ENCODE measurements around the gene MAN1C1.
"Not testable (repeated sequence)": the region's sequence is repeated elsewhere in the genome, so short reads cannot be mapped to it uniquely, and the experiment has no call there.

MAN1C1 gene

DNA sequence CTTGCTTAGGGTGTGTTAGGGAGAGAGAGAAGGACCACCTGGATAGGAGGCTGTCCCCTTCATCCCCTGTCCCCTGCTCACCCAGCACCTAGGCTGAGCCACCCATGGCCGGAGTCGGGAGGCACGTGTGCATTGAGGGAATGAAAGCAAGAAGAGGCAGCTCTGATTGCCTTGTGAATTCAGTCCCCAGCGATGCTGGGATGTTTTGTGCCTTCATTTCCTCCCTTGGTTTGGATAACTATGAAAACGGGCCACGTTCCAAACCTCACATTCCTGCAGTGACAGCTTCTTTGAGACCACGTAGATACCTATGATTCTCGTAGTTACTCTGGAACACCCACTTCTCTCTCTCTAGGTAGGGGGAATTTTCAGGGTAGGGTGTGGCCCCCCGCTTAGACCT, 67.1 kb downstream of the MAN1C1 start:
- DNase-seq = no peak

- DNase-seq = no peak
Observed at GRCh38 chr1:25684216-25684965, 67.8 kb downstream of the MAN1C1 start.

- no peak for DNase-seq
Observed at GRCh38 chr1:25685211-25685750, 68.7 kb downstream of the MAN1C1 start.

DNA sequence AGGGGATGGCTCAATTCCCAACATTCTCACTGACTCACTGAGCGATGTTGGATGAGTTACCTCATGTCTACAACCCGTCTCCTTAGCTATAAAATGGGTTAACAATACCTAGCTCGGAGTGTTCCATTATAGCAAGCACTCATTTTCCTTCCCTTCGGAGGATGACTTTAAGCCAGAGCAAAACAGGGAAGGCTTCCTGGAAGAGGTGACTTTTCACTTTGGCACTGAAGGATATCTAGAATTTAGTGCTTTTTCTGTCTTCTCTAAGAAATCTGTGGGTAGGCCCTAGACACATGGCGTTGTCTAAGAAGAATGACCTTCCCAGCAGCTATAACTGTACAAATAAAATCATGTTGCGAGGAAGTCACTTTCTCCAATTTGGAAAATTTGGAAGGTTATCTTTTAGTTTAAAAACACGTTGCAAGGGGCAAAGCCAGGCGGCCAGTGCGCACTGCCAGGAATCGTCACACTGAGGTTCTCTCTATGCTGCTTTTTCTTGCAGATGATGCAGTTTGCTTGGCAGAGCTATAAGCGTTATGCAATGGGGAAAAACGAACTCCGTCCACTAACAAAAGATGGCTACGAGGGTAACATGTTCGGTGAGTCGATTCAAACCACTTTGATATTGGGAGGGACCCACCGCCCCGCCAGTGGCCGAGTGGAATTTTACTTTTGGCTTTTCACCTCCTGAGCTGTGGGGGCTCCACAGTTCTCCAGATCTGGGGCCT, 69.5 kb downstream of the MAN1C1 start:
- DNase-seq = no peak

DNA sequence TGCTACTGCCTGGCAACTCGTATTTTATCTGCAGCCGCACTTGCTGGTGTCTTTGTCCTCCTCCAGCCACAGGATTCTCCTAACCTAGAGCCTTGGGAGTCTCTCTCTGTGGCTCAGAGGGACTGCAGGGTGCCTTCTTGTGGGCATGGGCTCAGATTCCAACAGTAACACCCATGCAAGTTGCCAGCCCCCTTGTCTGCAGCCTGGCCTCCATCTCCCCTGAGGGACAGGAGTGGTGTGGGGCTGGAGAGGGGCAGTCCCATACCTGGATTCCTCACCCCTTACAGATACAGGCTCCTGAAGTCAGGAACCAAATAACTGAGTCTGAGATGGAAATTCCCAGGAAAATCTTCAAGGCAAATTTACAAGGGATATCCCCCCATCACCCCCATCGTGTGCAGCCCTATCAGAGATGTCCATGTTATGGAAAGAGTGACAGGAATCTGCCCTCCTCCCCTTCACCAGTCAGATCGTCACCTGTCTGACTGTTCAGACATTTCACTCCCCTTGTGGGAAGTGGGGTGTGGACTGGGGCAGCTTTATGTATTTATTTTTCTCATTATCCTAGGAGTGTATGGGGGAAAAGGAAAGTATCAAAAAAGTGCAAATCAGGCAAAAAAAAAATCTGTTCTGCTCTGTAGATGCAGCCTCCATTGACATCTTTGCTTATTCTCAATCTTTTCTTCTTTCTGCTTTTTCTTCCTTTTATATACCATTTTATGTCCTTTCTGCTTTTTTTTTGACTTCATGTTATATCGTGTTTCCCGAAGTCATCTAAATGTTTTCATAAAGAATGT, 70.8 kb downstream of the MAN1C1 start:
- DNase-seq = no peak

DNA sequence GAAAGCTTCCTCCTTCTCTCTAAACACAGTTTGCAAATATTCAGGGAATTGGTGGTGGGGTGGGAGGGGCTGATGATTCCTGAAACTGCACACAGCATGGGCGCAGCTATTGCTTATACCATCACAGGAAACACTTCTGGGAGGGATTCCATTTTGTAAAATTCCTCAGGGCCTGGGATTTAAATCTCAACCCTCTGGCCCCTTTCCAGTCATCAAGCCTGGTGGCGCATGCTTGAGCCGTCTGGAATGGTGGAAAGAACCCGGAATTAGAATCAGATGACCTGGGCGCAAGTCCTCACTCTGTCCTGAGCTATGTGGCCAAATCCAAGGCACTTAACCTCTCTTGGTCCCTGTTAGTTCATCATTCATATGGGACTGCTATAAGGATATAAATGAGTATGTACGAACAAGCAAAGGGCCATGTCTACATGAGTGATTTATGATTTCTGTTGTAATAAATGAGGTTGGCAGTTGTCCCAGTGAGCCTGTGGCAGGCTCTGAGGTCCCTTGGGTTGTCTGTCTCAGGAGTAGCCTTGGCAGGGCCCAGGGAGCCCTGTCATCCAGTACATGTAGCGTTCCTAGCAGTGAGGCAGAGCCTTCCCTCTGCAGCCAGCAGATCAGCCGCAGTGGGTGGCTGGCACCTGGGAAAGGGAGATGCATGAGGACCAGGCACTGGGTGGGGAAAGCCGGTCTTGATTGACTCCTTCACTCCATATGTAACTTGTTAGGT, 72.0 kb downstream of the MAN1C1 start:
- DNase-seq = no peak

DNA sequence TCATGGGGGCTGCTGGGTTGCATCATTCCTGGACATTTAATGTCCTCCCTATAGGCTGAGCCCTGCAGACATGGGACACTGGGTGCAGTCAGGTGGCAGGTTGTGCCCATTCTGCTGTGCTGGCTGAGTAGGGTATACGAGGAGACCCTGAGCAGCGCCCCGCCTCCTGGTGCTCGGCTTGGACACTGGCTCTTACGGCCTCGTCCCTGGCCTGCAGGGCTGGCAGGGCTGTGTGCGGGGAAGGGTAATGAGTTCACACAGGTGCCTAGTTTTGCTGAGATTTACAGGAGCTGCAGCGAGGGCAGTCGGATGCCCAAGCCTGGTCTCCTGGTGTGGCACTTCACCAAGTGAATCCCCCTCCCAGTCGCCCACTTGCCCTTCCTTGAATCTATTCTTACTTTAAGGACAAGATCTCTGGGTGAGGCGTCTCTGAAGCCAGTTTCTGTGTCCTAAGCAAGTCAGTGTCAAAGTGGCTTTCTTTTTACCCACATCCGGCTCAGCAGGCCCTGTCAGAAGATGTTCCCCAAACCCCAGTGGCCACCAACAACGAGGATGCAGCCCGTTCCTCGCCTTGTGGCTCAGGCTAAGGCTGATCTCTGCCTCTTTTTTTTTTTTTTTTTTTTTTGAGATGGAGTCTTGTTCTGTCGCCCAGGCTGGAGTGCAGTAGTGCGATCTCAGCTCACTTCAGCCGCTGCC, 73.2 kb downstream of the MAN1C1 start:
- no peak for DNase-seq

GRCh38 chr1:25690396-25690956, 73.9 kb downstream of the MAN1C1 start:
- DNase-seq = no peak

DNA sequence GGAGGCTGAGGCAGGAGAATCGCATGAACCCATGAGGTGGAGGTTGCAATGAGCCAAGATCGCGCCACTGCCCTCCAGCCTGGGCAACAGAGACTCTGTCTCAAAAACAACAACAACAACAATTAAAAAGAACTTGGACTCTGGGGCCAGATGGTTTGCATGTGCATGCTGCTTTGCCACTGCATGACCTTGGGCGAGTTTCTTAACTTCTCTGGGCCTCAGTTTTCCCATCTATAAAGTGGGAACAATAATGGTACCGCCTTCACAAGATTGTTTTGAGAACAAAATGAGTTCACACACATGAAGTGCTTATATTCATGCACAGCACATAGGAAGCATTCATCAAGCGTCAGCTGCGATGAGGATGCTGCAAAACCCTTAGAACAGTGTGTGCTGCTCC, 74.6 kb downstream of the MAN1C1 start:
- no peak for DNase-seq

DNA sequence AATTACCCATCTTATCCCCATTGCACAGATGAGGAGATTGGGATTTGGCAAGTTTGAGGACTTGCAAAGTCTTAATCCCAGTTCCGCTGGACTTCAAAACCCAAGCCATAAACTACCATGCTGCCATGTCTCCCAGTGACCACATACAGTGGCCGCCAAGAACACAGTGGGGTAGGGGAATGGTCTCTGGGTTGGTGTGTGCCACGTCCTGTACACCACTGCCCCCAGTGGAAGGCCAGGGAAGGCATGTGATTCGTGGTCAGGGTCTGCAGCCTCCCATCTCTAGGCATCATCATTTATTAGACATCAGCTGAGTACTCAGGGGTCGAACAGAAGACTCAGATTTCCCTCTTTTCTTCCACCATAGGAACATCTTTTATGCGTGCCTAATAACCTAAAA, 76.0 kb downstream of the MAN1C1 start:
- peak; percentile 39 for DNase-seq

GRCh38 chr1:25694167-25695007, 77.8 kb downstream of the MAN1C1 start:
- no peak for DNase-seq

GRCh38 chr1:25695090-25695770, 78.6 kb downstream of the MAN1C1 start:
- DNase-seq = no peak

GRCh38 chr1:25695771-25696311, 79.2 kb downstream of the MAN1C1 start:
- DNase-seq = no peak

DNA sequence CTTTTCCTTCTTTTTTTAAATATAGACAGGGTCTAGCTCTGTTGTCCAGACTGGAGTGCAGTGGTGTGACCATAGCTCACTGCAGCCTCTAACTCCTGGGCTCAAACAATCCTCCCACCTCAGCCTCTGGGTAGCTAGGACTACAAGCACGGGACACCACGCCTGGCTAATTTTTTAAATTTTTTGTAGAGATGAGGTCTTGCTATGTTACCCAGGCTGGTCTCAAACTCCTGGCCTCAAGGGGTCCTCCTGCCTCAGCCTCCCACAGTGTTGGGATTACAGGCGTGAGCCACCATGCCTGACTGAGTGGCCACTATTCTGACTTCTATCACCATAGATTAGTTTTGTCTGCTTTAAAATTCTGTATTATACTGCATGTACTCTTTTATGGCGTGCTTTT, 80.1 kb downstream of the MAN1C1 start:
- not testable (repeated sequence) for DNase-seq

GRCh38 chr1:25697435-25698217, 81.0 kb downstream of the MAN1C1 start:
- no peak for DNase-seq

- no peak for DNase-seq
Observed at GRCh38 chr1:25698252-25698651, 81.7 kb downstream of the MAN1C1 start.

DNA sequence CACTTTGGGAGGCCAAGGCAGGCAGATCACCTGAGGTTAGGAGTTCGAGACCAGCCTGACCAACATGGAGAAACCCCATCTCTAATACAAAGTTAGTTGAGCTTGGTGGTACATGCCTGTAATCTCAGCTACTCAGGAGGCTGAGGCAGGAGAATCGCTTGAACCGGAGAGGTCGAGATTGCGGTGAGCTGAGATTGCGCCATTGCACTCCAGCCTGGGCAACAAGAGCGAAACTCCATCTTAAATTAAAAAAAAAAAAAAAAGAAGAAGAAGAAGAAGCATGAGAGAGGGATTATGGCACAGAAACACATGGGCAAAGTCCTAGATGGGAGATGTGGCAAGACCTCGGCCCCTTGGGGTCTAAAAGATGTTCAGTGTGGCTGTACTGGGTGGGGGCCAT, 82.5 kb downstream of the MAN1C1 start:
- DNase-seq = not testable (repeated sequence)

DNA sequence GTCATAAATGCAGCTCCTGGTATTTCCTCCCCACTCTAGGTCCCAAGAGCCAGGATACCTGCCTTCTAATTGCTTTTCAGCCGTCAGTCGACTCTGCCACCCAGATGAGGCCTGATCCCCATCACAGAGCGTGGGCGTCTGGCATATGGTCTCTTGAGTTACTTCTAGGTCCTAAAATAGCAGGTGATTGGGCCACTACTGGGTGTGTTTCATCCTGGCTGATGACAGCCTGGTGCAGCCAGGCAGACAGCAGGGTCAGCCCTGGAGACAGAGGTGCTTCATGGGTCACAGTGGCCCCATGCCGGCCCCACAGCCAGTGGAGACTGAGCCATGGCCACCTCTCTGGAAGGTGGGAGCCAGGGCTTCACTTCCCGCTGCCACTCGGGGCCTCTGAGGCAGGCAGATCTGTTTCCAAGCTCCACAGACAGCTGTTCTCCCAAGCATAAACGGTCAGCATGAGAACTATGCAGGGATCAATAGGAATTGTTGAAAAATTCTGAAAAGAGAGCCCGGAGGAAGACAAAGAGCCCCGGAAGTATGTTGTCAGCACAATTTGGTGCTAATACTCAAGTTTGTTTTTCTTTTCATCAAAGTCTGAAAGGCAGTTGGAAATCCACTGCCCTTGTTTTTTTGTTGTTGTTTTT, 83.0 kb downstream of the MAN1C1 start:
- peak; percentile 66 for DNase-seq

Data from NCI-H1092 treated with DMSO at 0.1 percent for 48 hours (cell line).